ENCODE data around the gene TMEM179B. TPM values are rescaled to one million over a fixed set of nuclear protein-coding genes. Genes with fewer than 3 reads are reported as not detected.
"Not testable (repeated sequence)": the region's sequence is repeated elsewhere in the genome, so short reads cannot be mapped to it uniquely, and the experiment has no call there.

The TMEM179B gene, protein sequence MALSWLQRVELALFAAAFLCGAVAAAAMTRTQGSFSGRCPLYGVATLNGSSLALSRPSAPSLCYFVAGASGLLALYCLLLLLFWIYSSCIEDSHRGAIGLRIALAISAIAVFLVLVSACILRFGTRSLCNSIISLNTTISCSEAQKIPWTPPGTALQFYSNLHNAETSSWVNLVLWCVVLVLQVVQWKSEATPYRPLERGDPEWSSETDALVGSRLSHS
- 10 to 100 TPM; 48.7 to 52.2 TPM for total RNA-seq

- ATAC-seq (ENCODE audit: low read depth): peak; percentile 73
- peak within 1 kb of the TSS; percentile 97 for H3K27ac Mint-ChIP-seq
- no peaks in the 10 kb centered on the region for H3K27me3 Mint-ChIP-seq
- peaks cover 38% of the 10 kb centered on the region for H3K4me1 Mint-ChIP-seq
- no peaks in the 10 kb centered on the region for H3K9me3 Mint-ChIP-seq
- DNase-seq: peak; percentile 93
- POLR2A ChIA-PET: interaction anchor here (0.6 to 9.1 kb wide), 37 partner anchors 10 to 213 kb away, joined by 3 to 247 read pairs (median 5); partner anchors contain the start of genes BSCL2, C11orf98, CSKMT and GNG3
- peaks cover 11% of the 10 kb centered on the region for H3K36me3 Mint-ChIP-seq
- H3K4me3 Mint-ChIP-seq: peak within 1 kb of the TSS; percentile 92
Observed at GRCh38 chr11:62787005-62787759, at the start of gene TMEM179B. TMEM179B (plus strand) TSS chr11:62787402; CDS start chr11:62787432, 30 bp downstream.

DNA sequence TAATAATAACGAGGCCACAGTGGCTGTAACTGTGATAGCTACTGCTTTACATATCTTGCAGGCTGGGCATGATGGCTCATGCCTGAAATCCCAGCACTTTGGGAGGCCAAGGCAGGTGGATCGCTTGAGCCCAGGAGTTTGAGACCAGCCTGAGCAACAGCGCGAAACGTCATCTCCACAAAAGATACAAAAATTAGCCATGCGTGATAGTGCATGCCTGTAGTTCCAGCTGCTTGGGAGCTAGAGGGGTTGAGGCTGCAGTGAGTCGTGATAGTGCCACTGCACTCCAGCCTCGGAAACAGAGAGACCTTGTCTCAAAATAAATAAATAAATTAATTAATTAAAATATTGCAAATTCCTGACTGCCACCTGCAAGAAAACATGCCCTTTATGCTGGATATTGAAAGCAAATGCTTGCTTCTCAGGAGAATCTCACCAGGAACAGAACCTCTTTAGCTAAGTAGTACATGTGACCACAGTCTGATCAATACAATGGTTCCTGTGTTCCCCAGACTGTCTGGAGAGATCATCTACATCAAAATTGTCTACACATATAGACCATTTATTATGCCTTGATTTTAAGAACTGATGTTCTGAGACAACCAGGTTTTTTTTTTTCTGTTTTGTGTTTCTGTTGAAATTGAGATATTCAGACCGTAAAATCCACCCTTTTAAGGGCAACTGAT lies 39.6 kb upstream of the TMEM179B start:
- H3K9me3 Mint-ChIP-seq: no peaks in the 10 kb centered on the region
- POLR2A ChIA-PET: interaction anchor here (1.2 to 1.8 kb wide), 2 partner anchors 20 to 108 kb away, joined by 4 to 5 read pairs; partner anchors contain the start of gene HNRNPUL2
- no peak for DNase-seq
- H3K27me3 Mint-ChIP-seq: no peaks in the 10 kb centered on the region
- peaks cover 3% of the 10 kb centered on the region for H3K36me3 Mint-ChIP-seq
- peaks cover 15% of the 10 kb centered on the region for H3K4me1 Mint-ChIP-seq
- no peak overlapping the region for H3K27ac Mint-ChIP-seq
- H3K4me3 Mint-ChIP-seq: no peak overlapping the region
- ATAC-seq (ENCODE audit: low read depth): no peak

DNA sequence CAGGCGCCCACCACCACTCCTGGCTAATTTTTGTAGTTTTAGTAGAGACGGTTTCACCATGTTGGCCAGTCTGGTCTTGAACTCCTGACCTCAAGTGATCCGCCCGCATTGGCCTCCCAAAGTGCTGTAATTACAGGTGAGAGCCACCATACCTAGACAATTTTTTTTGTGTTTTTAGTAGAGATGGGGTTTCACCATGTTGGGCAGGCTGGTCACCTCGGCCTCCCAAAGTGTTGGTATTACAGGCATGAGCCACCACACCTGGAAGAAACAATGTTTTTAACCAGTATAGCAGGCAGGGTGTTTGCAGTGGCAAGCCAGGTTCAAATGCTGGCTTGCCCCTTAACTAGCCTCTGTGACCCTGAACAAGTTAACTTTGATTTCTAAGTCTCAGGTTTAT lies 37.3 kb upstream of the TMEM179B start:
- H3K27ac Mint-ChIP-seq; H3K36me3 Mint-ChIP-seq; DNase-seq; H3K4me3 Mint-ChIP-seq; H3K9me3 Mint-ChIP-seq; H3K27me3 Mint-ChIP-seq; ATAC-seq (ENCODE audit: low read depth): not testable (repeated sequence)
- peaks cover 27% of the 10 kb centered on the region for H3K4me1 Mint-ChIP-seq
- POLR2A ChIA-PET: interaction anchor here (6.2 kb wide), 1 partner anchor 91 kb away, joined by 73 read pairs; the partner anchor contains the start of gene WDR74

GRCh38 chr11:62752177-62752785 lies 34.9 kb upstream of the TMEM179B start:
- no peak for ATAC-seq (ENCODE audit: low read depth)
- POLR2A ChIA-PET: interaction anchor here (0.6 to 6.2 kb wide), 6 partner anchors 18 to 88 kb away, joined by 3 to 73 read pairs (median 14); partner anchors contain the start of genes HNRNPUL2, TAF6L, TMEM179B and WDR74
- no peaks in the 10 kb centered on the region for H3K9me3 Mint-ChIP-seq
- peaks cover 3% of the 10 kb centered on the region for H3K36me3 Mint-ChIP-seq
- H3K27me3 Mint-ChIP-seq: no peaks in the 10 kb centered on the region
- peak overlapping the region; percentile 98 for H3K27ac Mint-ChIP-seq
- H3K4me3 Mint-ChIP-seq: peak overlapping the region; percentile 96
- H3K4me1 Mint-ChIP-seq: peaks cover 29% of the 10 kb centered on the region
- no peak for DNase-seq

GRCh38 chr11:62752994-62753735 lies 34.0 kb upstream of the TMEM179B start:
- Mint-ChIP-seq H3K4me1 (peaks cover 29% of the 10 kb centered on the region), H3K36me3 (peaks cover 3% of the 10 kb centered on the region), H3K27me3 (no peaks in the 10 kb centered on the region), H3K4me3 (peak overlapping the region; percentile 96), H3K9me3 (no peaks in the 10 kb centered on the region), H3K27ac (peak overlapping the region; percentile 98)
- DNase-seq: no peak
- ATAC-seq (ENCODE audit: low read depth): no peak
- POLR2A ChIA-PET: interaction anchor here (0.5 to 6.2 kb wide), 35 partner anchors 8 to 179 kb away, joined by 3 to 73 read pairs (median 6); partner anchors contain the start of genes C11orf98, CSKMT, EEF1G and HNRNPUL2

- no peaks in the 10 kb centered on the region for H3K9me3 Mint-ChIP-seq
- DNase-seq (peak; percentile 95), ATAC-seq (ENCODE audit: low read depth) (peak; percentile 99)
- peak within 1 kb of the TSS; percentile 98 for H3K27ac Mint-ChIP-seq
- peaks cover 26% of the 10 kb centered on the region for H3K4me1 Mint-ChIP-seq
- H3K27me3 Mint-ChIP-seq: peaks cover 4% of the 10 kb centered on the region
- POLR2A ChIA-PET: interaction anchor here (0.5 to 6.2 kb wide), 44 partner anchors 9 to 415 kb away, joined by 3 to 73 read pairs (median 5); partner anchors contain the start of genes C11orf98, CSKMT, EEF1G and GANAB
- peak within 1 kb of the TSS; percentile 96 for H3K4me3 Mint-ChIP-seq
- peaks cover 3% of the 10 kb centered on the region for H3K36me3 Mint-ChIP-seq
Observed at GRCh38 chr11:62753736-62754603, 33.2 kb upstream of the TMEM179B start, which contains the start of gene ZBTB3. ZBTB3 (minus strand) TSS chr11:62754160; CDS start chr11:62753664, 496 bp downstream.

GRCh38 chr11:62755086-62755615 lies 32.1 kb upstream of the TMEM179B start:
- H3K36me3 Mint-ChIP-seq: no peaks in the 10 kb centered on the region
- H3K27me3 Mint-ChIP-seq: peaks cover 4% of the 10 kb centered on the region
- H3K27ac Mint-ChIP-seq: no peak overlapping the region
- POLR2A ChIA-PET: interaction anchor here (1.3 to 6.2 kb wide), 7 partner anchors 16 to 181 kb away, joined by 3 to 73 read pairs (median 15); partner anchors contain the start of genes C11orf98, CSKMT, EEF1G and HNRNPUL2
- H3K4me1 Mint-ChIP-seq: peaks cover 20% of the 10 kb centered on the region
- no peaks in the 10 kb centered on the region for H3K9me3 Mint-ChIP-seq
- DNase-seq: no peak
- no peak for ATAC-seq (ENCODE audit: low read depth)
- peak overlapping the region; percentile 96 for H3K4me3 Mint-ChIP-seq

DNA sequence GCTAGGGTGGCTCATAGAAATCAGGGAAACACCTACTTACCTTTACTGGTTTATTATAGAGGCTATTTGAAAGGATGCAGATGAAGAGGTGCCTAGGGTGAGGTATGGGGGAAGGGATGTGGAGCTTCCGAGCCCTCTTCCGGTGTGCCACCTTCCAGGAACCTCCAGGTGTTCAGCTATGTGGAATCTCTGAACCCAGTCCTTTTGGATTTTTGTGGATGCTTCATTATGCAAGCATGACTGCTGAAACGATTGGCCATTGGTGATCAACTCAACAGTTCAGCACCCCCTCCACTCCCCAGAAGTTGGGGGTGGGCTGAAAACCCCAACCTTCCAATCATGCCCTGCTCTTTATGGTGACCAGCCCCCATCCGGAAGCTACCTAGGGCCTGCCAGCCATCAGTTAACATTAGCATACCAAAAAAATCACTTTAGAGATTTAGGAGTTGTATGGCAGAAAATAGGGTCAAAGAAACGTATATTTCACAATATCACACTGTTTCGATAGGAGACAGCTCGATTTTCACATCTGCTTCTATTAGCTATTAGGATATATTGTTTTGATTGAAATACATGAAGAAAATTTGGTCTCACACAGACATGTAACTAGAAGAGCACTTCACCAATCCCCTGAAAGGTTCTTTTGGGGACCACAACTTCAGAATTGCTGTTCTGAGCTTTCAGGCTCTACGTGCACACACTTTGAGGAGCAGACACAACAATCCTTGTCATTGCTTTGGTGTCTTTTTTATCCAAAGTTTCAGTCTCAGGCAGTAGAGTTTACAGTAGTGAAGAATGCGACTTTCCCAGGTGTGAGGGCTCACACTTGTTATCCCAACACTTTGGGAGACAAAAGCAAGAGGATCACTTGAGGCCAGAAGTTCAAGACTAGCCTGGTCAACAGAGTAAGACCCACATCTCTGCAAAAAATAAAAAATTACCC lies 29.1 kb upstream of the TMEM179B start:
- POLR2A ChIA-PET: interaction anchor here (1.2 to 3.0 kb wide), 2 partner anchors 9 to 29 kb away, joined by 4 to 13 read pairs; partner anchors contain the start of gene TMEM179B
- H3K4me1 Mint-ChIP-seq: peaks cover 22% of the 10 kb centered on the region
- H3K27ac Mint-ChIP-seq: no peak overlapping the region

GRCh38 chr11:62760867-62761227 lies 26.4 kb upstream of the TMEM179B start:
- H3K9me3 Mint-ChIP-seq; H3K27me3 Mint-ChIP-seq; DNase-seq; H3K36me3 Mint-ChIP-seq; ATAC-seq (ENCODE audit: low read depth): not testable (repeated sequence)
- POLR2A ChIA-PET: interaction anchor here (0.9 to 3.4 kb wide), 13 partner anchors 10 to 121 kb away, joined by 3 to 39 read pairs (median 7); partner anchors contain the start of genes C11orf98, CSKMT, HNRNPUL2 and LBHD1
- H3K4me1 Mint-ChIP-seq: peaks cover 12% of the 10 kb centered on the region
- H3K4me3 Mint-ChIP-seq: peak overlapping the region; percentile 91
- peak overlapping the region; percentile 89 for H3K27ac Mint-ChIP-seq

More for the DNA sequence above, 29.1 kb upstream of the TMEM179B start:
- H3K27me3 Mint-ChIP-seq: peaks cover 4% of the 10 kb centered on the region
- ATAC-seq (ENCODE audit: low read depth): no peak
- H3K4me3 Mint-ChIP-seq: no peak overlapping the region
- no peak for DNase-seq
- no peaks in the 10 kb centered on the region for H3K9me3 Mint-ChIP-seq
- peaks cover 3% of the 10 kb centered on the region for H3K36me3 Mint-ChIP-seq

DNA sequence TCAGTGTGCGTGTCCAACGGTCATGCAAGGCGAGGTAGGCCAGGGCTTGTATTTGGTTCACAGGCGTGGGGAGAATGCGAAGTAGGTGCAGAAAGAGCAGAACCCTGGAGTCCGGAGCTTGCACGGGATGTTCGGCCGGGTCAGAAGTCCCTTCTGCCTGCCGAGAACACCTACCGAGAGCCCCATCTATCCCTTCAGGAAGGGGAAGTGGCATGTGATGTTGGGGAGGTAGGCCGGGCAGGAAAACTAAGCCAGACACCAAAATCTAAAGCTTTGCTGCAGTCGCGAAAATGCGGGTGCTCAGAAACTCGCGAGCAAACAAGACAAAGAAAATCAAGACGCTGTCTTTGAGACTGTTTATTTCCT lies 16.4 kb upstream of the TMEM179B start:
- DNase-seq (peak; percentile 55), ATAC-seq (ENCODE audit: low read depth) (no peak)
- no peaks in the 10 kb centered on the region for H3K9me3 Mint-ChIP-seq
- peak overlapping the region; percentile 94 for H3K27ac Mint-ChIP-seq
- no peaks in the 10 kb centered on the region for H3K27me3 Mint-ChIP-seq
- peaks cover 13% of the 10 kb centered on the region for H3K4me1 Mint-ChIP-seq
- POLR2A ChIA-PET: interaction anchor here (0.7 to 3.9 kb wide), 12 partner anchors 9 to 110 kb away, joined by 3 to 47 read pairs (median 10); partner anchors contain the start of genes C11orf98, CSKMT, HNRNPUL2 and POLR2G
- peak overlapping the region; percentile 92 for H3K4me3 Mint-ChIP-seq
- peaks cover 4% of the 10 kb centered on the region for H3K36me3 Mint-ChIP-seq
